GM12892 (cell line): Measurements from ENCODE around the gene GMEB2.
"Not testable (repeated sequence)": the region's sequence is repeated elsewhere in the genome, so short reads cannot be mapped to it uniquely, and the experiment has no call there.

Source experiments
- DNase-seq: peaks from one replicate; pipeline ENCODE4 v3.0.0; 2011; ENCODE audit not compliant: insufficient read length
- FAIRE-seq: peaks from 2 replicates; lab custom pipeline; 2011; peaks lifted over from hg19 to GRCh38; lab: Jason Lieb, UNC
- POLR2A ChIP-seq: IDR thresholded peaks from 2 replicates; pipeline ENCODE4 v1.6.1; 2011; ENCODE audit warnings: low read depth, low read length, control low read depth
- POLR2AphosphoS5 ChIP-seq: IDR thresholded peaks from 2 replicates; pipeline ENCODE4 v1.6.1; 2011; ENCODE audit warnings: low read depth, low read length, control low read depth
- TAF1 ChIP-seq: IDR thresholded peaks from 2 replicates; pipeline ENCODE4 v1.6.1; 2011; ENCODE audit warnings: low read depth, mild to moderate bottlenecking, control low read depth, low read length, borderline replicate concordance

Gene GMEB2

GRCh38 chr20:63617876-63618265 is 9.0 kb downstream of the GMEB2 start:
- DNase-seq: no peak
- TF ChIP-seq TAF1 (no peak), POLR2A (no peak), POLR2AphosphoS5 (no peak)
- FAIRE-seq: no peak

GRCh38 chr20:63617092-63617875 is 9.6 kb downstream of the GMEB2 start:
- DNase-seq (no peak), FAIRE-seq (no peak)
- TF ChIP-seq POLR2AphosphoS5 (no peak), TAF1 (no peak), POLR2A (no peak)

GRCh38 chr20:63613863-63614594 is 12.9 kb downstream of the GMEB2 start:
- DNase-seq, FAIRE-seq: not testable (repeated sequence)

GRCh38 chr20:63612276-63612931 is 14.5 kb downstream of the GMEB2 start:
- FAIRE-seq (no peak), DNase-seq (no peak)
- no peak for TF ChIP-seq TAF1
- TF ChIP-seq POLR2AphosphoS5: no peak
- TF ChIP-seq POLR2A: no peak

- TF ChIP-seq POLR2AphosphoS5 (no peak), TAF1 (no peak), POLR2A (no peak)
- DNase-seq: no peak
- no peak for FAIRE-seq
Measured at GRCh38 chr20:63611646-63612045, 15.3 kb downstream of the GMEB2 start.

- no peak for FAIRE-seq
- TF ChIP-seq TAF1: no peak
- TF ChIP-seq POLR2AphosphoS5: no peak
- TF ChIP-seq POLR2A: no peak
- DNase-seq: no peak
Measured at GRCh38 chr20:63610581-63611435, 16.1 kb downstream of the GMEB2 start.

- FAIRE-seq: no peak
- TF ChIP-seq TAF1 (no peak), POLR2AphosphoS5 (no peak), POLR2A (no peak)
Measured at GRCh38 chr20:63606686-63607085, 20.2 kb downstream of the GMEB2 start.

GRCh38 chr20:63602321-63602720 is 24.6 kb downstream of the GMEB2 start:
- TF ChIP-seq TAF1: no peak
- no peak for TF ChIP-seq POLR2A
- TF ChIP-seq POLR2AphosphoS5: no peak
- FAIRE-seq (no peak), DNase-seq (no peak)

More at GRCh38 chr20:63606686-63607085, 20.2 kb downstream of the GMEB2 start:
- DNase-seq: no peak

- not testable (repeated sequence) for DNase-seq, FAIRE-seq
Measured at GRCh38 chr20:63601679-63602078, 25.2 kb downstream of the GMEB2 start.

GRCh38 chr20:63599396-63600050 is 27.4 kb downstream of the GMEB2 start:
- FAIRE-seq: no peak
- no peak for TF ChIP-seq POLR2AphosphoS5
- no peak for TF ChIP-seq TAF1
- no peak for TF ChIP-seq POLR2A
- no peak for DNase-seq
